HG03565 (cell line): Measurements from ENCODE around the gene TRIM33.
"Not testable (repeated sequence)": the region's sequence is repeated elsewhere in the genome, so short reads cannot be mapped to it uniquely, and the experiment has no call there.

Experiments
- ATAC-seq: cut with Tn5 transposase; IDR thresholded peaks from one replicate; pipeline ENCODE4 v1.9.1; 2021; ENCODE audit warnings: mild to moderate bottlenecking, moderate library complexity; ENCODE audit not compliant: unreplicated experiment

The TRIM33 gene

DNA sequence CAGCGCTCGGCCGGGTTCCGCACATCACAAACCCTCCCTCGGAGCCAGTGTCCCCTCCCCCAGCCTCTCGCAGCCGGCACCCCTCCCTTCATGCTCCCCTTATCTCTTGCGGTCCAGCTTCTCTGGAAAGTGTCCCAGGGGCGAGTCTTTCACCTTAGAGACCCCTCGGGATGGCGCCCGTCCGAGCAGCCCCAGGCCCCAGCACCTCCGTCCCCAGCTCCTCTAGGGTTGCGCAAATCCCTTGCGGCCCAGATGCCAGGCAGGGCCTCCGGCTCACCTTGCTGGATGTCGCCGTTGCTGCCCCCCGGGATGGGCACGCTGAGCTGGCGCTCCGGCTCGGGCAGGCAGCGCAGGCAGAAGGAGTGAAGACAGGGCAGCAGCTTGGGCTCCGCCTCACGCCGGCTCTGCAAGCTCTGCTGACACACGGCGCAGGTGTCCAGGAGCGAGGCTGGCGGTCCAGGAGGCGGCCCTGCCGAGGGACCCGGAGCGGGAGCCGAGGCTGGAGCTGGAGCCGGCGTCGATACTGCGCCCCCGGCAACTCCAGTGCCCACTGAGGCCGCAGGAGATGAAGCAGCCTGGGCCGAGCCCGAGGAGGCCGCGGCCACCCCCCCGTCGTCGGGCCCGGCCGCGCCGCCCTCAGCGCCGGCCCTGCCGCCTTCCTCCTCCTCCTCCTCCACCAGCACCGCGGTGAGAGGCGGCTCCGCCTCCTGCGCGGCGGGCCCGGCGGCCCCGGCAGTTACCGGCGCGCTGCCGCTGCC lies 550 bp downstream of the TRIM33 start:
- ATAC-seq, result peak; percentile 36

- ATAC-seq, result no peak
These were observed 1.3 kb downstream of the TRIM33 start for GRCh38 chr1:114509596-114510273.

- ATAC-seq, result no peak
These were observed 2.6 kb downstream of the TRIM33 start for GRCh38 chr1:114508386-114508898.

DNA sequence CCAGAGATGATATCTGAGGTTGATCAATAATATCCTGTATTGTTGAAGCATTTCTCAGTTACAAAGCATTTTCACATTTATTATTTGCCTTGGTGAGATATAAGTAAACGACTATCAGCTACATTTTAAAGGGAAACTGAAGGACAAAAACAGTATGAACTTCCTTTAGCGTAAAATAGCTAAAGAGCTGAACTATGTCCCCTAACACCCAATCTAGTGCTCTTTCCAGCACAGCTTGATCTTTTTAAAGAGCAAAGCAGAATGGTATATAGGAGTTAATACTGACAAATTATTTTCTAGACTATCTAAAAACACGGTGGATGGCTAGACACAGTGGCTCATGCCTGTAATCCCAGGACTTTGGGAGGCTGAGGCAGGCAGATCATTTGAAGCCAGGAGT lies 3.5 kb downstream of the TRIM33 start:
- no peak for ATAC-seq

DNA sequence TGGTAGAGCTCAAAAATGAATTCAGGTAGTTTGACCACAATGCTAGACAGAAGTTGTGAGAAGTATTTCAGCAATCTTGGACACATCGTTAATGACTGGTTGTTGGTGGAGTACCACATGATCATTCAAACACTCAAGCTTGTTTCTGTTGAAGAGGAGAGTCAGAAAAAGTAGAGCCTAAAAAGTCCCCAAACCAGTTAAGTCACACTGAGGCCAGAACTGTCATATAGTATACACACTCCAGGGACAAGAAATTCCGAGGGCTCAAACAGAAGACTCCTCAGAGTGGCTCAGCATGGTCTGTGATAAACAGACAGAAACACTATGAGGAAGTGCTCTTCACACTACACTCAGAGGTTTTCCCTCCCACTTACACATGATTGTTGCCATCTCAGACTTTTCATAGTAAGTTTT lies 5.8 kb downstream of the TRIM33 start:
- ATAC-seq, result no peak

DNA sequence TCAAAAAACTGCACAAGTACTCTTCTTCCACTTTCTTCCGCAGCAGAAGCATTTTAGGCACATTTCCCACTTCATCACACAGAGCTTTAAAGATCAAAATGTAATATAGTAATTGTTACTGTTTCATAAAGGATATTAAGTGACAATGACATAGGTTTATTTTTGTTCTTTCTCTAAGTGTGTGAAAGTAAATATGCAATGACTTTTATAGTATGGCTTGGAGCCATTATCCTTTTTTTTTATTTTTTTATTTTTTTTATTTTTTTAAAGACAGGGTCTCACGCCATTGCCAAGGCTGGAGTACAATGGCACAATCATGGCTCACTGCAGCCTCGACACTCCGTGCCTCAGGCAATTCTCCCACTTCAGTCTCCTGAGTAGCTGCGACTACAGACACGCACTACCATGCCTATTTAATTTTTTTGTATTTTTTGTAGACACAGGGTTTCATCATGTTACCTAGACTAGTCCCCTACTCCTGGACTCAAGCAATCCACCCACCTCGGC lies 7.0 kb downstream of the TRIM33 start:
- no peak for ATAC-seq

DNA sequence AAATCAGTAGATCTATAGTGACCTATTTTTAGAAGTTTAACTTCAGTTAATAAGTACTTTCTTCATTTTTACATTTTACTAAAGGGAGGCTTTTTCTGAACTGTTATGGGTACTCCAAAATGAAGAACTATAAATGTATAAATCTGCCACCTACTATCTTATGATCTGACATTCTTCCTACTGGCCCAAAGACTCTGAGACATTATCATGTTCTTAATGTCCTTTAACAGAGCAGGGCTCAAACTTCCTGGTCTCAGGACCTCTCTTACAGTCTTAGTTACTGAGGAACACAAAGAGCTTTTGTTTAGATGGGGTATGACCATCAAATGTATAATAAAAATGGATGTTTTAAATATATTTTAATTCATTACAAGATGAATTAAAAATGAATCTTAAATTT lies 8.9 kb downstream of the TRIM33 start:
- no peak for ATAC-seq

- no peak for ATAC-seq
These were observed 11.5 kb downstream of the TRIM33 start for GRCh38 chr1:114499478-114499877.

DNA sequence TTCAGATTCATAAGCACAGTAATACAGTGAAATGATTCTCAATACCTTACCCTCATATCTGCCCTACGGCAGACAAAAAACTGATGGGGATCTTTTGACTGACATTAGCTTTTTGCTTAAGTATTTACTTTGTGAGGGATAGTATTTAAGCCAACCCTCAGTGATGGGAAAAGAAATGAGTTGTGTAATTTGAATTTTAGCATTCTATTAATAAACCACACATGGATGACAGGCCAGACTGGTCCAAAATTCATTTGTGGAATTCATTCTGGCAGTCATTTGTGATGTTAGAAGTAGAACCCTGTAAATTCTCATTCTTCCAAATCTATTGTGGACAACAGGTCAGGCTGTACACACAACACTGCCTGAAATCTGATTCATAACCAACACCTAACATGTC lies 14.9 kb downstream of the TRIM33 start:
- no peak for ATAC-seq

DNA sequence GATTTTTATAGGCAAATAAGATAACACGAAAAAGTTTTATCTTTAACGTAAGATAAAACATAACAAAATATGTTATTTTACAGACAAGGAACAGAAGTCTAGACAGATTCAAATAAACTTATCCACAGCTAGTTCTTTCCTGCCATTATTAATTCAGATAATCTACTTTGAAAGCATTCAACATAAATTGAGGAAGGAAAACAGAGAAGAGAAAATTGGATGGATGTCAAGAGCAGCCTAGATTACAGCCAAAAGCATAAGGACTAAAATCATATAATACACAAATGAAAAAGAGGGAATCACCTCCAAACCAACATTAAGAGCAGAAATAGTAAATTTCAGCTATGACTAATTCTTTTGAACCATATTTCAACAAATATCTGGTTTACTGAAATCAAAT lies 15.5 kb downstream of the TRIM33 start:
- no peak for ATAC-seq

GRCh38 chr1:114492978-114493377 lies 18.0 kb downstream of the TRIM33 start:
- ATAC-seq, result no peak

DNA sequence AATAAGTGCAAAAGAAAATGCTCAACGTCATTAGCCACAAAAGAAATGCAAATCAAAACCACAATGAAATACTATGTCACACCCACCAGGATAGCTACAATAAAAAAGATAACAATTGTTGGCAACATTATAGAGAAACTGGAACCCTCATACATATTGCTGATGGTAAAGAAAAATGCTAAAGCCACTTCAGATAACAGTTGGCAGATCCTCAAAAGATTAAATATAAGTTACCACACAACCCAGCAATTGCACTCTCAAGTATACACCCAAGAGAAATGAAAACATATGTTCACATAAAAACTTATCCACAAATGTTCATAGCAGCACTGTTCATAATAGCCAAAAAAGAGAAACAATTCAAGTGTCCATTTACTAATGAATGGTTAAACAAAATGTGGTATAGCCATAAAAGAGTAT lies 20.7 kb downstream of the TRIM33 start:
- ATAC-seq, result no peak

GRCh38 chr1:114488739-114489138 lies 22.3 kb downstream of the TRIM33 start:
- ATAC-seq, result no peak

- ATAC-seq, result no peak
These were observed 25.7 kb downstream of the TRIM33 start for GRCh38 chr1:114485286-114485685.

DNA sequence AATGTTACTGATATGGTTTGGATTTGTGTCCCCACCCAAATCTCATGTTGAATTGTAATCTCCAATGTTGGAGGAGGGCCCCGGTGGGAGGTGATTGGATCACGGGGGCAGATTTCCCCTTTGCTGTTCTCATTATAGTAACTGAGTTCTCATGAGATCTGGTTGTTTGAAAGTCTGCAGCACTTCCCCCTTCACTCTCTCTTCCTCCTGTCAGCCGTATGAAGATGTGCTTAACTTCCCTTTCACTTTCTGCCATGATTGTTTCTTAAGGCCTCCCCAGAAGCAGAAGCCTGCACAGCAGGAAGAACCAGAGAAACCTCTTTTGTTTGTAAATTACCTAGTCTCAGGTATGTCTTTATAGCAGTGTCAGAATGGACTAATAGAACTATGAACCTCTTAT lies 28.4 kb downstream of the TRIM33 start:
- ATAC-seq, result no peak

- not testable (repeated sequence) for ATAC-seq
These were observed 31.4 kb downstream of the TRIM33 start for GRCh38 chr1:114479636-114480035.

- ATAC-seq, result no peak
These were observed 31.9 kb downstream of the TRIM33 start for GRCh38 chr1:114479134-114479533.

DNA sequence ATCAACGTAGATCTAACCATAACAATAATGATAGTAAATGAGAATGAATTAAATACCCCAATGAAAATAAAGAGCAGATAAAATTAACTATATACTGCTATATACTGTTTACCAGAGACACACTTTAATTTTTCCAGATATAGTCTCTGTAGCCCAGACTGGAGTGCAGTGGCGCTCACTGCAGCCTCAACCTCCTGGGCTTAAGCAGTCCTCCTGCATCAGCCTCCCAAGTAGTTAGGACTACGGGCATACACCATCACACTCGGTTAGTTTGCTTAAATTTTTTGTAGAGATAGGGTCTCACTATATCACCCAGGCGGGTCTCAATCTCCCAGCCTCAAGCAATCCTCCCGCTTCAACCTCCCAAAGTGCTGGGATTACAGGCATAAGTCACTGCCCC lies 37.2 kb downstream of the TRIM33 start:
- ATAC-seq, result no peak

DNA sequence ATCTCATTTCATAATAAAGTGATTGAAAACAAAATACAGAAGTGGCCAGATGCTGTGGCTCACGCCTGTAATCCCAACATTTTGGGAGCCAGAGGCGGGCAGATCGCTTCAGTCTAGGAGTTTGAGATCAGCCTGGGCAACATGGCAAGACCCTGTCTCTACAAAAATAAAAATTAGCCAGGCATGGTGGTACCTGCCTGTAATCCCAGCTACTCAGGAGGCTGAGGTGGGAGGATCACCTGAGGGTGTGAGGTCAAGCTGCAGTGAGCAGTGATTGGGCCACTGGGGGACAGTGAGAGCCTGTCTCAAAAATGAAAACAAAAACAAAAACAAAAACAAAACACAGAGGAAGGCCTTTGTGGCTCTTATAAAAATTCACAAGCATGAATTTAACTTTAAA lies 38.6 kb downstream of the TRIM33 start:
- no peak for ATAC-seq

DNA sequence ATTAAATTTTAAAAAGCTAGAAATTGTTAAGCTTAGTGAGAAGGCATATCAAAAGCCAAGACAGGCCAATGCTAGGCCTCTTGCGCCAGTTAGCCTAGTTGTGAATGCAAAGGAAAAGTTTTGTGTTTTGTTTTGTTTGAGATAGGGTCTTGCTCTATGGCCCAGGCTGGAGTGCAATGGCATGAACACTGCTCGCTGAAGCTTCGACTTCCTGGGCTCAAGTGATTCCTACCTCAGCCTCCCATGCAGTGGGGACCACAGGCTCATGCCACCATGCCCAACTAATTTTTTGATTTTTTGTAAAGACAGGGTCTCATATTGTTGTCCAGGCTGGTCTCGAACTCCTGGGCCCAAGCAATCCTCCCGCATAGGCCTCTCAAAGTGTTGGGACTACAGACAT lies 40.3 kb downstream of the TRIM33 start:
- no peak for ATAC-seq

DNA sequence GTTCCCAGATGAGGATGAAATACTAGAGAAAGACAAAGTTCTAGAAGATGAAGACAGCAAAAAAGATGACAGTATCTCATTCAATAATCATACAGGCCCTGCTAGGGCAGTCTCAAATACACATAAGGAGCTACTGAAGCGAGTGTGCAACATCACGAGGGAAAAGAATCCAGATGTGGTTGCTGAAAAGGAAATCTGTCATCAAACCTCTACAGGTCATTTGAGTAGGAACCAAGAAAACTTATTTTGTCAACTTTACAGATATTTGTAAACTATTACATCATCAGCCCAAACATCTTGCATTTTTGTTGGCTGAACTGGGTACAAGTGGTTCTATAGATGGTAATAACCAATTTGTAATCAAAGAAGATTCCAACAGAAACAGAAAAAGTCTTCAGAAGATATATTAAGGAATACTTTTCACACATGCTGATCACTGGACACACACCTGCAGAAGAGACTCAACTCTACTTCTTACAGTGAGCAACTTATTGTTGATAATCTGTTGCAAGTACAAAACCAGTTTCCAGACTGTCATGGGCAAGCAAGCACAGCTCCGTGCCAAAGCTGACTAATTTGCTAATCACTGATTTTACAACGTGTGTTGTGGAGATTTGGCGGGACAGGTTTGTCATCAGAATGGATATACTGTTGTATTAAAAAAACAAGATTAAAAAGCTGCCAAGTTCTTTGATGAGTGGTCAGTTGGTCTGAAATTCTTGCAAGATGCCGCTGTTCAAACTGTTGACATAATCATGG lies 42.1 kb downstream of the TRIM33 start:
- ATAC-seq, result no peak
